ENCODE measurements around the gene TBX6.

- TF ChIP-seq CTCF (conservative IDR thresholded peaks at IDR 0.05; ENCODE audit: low read depth, low read length), result peak; percentile 68
- no peak for TF ChIP-seq EZH2 (IDR thresholded peaks at IDR 0.05; ENCODE audit: borderline replicate concordance, low read depth, low read length, poor library complexity, severe bottlenecking)
Measured at GRCh38 chr16:30091474-30092372, at the start of gene TBX6.

Measured in A673 (cell line).